GM21528 (cell line): ENCODE measurements around the gene CASKIN2.
"Not testable (repeated sequence)": the region's sequence is repeated elsewhere in the genome, so short reads cannot be mapped to it uniquely, and the experiment has no call there.

Source experiments
- ATAC-seq: cut with Tn5 transposase; IDR thresholded peaks from one replicate; pipeline ENCODE4 v1.9.1; 2021; ENCODE audit warnings: mild to moderate bottlenecking, moderate library complexity; ENCODE audit not compliant: unreplicated experiment, low FRiP score

CASKIN2 gene

GRCh38 chr17:75521951-75522727 lies 6.8 kb upstream of the CASKIN2 start:
- no peak for ATAC-seq

DNA sequence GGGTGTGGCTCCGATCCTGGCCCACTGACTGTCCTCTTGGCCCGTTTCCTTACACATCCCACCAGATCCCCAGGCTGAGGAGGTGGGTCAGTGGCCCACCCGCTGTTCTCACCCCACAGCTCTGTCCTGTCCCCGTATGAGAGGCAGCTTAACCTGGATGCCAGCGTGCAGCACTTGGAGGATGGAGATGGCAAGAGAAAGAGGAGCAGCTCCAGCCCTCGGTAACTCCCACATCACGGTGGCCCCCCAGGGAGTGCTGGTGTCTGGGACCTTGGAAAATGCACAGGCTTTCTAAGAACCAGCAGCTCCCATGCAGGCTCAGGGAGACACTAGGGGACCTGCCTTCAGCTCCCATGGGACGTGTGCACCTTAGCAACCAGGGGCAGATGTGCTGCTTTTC lies 6.0 kb upstream of the CASKIN2 start:
- no peak for ATAC-seq

GRCh38 chr17:75520413-75520812 lies 5.1 kb upstream of the CASKIN2 start:
- not testable (repeated sequence) for ATAC-seq

DNA sequence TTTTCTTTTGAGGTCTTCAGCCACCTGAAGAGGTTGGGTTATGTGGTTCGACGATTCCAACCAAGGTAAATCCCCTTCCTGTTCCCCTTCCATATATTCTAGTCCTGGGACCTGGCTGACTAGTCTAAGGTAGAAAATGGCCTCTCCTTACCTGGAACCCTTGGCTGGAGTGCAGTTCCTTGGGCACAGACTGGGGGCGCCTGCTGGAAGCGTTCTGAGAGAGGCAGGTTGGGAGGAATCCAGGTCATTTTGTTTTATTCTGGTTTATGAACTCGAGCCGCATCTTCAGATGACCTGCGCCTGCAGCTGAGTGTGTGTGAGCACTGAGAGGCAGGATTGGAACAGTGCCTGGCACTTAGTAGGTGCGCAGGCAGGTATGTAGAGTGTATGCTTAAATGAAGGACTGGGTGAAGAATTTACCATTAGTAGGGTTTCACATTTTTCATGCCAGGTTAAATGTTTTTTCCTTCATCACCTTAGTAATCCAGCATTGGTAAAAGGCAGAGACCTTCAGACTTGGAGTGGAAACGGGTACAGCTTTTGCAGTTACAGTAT lies 3.7 kb upstream of the CASKIN2 start:
- ATAC-seq, result no peak

DNA sequence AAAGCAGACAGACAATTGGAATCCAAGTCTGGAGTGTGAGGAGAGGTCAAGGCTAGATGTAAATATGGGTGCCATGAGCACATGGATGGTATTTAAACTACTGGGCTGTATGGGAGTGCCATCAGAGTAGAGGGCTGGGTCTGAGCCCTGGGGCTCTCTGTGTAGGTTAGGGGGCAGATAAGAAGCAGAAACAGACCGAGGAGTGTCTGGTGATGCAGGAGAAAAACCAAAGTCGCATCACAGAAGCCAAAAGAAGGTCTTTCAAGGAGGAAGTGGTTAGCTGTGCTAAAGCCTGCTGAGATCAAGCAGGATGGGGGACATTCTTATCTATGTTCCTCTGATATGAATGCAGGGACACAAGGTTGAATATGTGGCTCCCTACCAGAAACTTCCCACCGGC lies 2.9 kb upstream of the CASKIN2 start:
- no peak for ATAC-seq

DNA sequence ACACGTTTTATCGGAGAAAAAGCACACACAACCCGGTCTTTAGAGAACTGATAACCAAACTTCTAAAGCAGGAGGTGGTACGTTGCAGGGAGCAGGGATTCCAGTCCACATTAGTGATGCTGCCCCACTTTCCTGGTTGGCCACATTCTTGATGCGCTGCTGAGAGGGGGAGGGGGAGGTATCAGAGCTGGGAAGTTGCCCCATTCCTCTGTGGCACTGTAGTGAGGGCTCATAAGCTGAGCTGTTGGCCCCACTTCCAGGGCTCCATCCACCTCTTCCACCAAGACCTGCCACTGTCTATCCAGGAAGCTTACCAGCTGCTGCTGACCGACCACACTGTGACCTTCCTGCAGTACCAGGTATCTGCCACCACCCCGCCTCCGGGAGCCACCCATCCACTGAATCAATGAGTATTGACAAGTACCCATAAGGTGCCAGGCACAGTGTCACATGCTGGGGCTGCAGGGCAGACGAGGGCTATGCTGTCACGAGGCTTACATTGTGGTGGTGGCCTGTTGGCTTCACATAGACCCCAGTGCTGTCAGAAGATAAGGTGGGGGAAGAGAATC lies 2.0 kb upstream of the CASKIN2 start:
- no peak for ATAC-seq

DNA sequence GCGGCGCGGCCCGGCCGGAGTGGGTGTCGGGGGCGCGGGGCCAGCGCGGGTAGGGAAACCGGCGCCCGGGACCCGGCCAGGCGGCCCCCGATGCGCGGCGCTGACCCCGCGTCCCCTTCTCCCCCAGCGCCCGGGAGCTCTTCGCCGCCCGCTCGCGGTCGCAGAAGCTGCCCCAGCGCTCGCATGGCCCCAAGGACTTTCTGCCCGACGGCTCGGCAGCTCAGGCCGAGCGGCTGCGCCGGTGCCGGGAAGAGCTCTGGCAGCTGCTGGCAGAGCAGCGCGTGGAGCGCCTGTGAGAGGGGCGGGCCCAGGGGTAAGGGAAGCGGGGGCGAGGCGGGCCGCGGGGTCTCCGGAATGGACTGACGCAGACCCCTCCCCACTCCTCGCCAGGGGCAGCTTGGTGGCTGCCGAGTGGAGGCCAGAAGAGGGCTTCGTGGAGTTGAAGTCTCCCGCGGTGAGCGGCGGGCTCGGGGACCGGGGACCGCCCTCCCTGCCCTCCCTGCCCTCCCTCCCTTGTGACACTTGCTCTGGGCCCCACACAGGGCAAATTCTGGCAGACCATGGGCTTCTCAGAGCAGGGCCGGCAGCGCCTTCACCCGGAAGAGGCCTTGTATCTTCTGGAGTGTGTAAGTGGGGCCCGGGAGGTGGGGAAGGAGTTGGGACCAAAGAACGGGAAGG lies 1.4 kb upstream of the CASKIN2 start:
- peak; percentile 19 for ATAC-seq

DNA sequence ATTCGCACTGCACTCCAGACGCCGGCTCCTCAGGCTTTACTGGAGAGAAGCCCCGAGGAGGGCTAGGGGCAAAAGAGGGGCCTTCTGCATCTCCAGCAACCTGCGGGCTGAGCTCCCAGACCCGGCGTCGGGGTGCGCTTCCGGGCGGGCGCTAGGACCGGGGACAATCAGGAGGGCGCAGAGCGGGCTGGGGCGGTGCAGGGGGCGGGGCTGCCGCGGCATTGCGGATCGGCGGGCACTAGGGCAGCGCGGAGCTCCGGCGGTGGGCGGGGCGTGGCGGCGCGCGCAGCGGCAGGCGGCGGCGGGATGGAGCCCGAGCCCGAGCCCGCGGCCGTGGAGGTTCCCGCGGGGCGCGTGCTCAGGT lies 900 bp upstream of the CASKIN2 start, which contains the start of gene TSEN54:
Gene TSEN54, plus strand, starts transcription at position 274 of the 364 bp plus-strand sequence. Its CDS starts 33 bp downstream, at position 307.
- ATAC-seq, result peak; percentile 70

GRCh38 chr17:75514919-75515495 lies 330 bp downstream of the CASKIN2 start:
- ATAC-seq, result no peak

- ATAC-seq, result no peak
Measured at GRCh38 chr17:75514299-75514918, 928 bp downstream of the CASKIN2 start.

DNA sequence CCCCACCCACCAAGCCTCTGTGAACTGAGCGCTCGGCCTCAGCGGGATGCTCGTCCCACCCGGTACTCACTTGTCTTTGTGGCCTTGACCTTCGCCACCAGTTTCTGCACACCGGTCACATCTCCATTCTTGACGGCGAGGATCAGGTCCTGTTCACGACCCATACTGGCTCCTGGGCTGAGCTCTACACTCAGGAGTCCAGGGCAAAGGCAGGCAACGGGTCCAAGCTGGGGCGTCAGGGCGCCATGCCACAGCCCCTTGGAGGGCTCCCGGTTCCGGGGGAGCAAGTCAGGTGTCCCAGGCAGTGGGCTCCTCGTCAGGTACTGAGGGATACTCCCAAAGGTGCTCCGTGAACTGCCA lies 1.7 kb downstream of the CASKIN2 start:
- no peak for ATAC-seq

DNA sequence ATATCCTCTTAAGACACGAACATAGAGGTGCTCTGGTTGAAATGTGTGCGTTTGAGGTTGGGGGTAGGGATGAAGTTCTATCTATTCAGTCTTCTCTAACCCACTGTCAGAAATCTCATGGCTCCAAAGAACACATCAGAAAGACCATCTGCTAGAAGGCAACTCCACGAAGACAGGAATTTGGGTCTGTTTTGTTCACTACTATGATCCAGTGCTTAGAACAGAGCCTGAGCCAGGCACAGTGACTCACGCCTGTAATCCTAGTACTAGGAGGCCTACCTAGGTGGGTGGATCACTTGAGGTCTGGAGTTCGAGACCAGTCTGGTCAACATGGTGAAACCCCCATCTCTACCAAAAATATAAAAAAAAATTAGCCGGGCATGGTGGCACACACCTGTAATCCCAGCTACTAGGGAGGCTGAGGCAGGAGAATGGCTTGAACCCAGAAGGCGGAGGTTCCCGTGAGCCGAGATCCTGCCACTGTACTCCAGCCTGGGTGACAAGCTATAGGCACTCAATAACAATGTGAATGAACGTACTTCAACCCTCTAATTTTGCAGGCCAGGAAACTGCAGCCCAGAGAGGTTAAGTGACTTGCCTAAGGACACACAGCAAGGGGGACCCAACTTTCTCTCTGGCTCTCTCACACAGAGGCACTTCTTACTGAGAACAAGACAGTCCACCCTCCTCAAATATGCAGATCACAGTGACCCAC lies 2.3 kb downstream of the CASKIN2 start:
- ATAC-seq, result no peak

DNA sequence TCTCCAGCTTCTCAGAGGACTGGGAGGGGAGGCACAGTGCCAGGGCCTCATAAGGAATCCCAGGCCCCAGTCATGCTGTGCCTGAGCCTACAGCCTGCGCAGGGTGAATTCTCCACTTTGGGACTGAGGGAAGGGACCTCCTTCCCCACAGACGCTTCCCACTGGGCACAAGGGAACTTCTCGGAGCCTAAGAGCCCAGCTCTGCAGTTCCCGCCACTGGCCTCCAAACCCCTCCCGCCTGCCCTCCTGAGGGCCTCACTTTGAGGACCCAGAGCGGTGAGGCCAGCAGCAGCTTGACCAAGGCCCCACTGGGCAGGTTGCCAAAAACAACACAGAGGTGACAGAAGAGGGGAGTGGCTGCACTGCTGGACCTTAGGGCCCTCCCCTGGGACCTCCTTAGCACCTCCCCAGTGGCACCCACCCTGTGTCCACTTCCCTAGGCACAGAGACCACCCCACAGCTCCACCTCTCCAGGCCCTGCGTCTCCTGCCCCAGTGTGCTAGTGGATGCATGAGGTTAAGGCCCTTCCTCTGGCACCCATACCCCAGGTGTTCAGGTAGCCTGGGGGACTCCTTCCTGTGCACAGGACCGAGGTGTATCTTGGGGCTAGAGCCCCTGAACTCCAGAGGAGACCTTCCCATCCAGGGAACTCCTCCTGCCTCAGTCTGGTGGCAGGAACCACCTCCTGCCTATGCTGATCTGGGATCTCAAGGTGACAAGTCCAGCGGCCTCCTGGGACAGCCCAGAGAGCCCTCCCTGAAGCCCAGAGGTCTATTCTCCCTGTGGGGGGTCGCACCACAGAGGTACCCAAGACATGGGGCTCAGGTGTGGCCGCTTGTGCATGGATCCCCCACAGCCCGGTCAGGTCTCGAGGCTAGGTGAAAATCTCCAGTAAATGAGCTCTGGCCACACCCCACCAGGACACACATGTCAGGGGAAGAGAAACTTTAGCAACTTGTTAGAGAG lies 3.4 kb downstream of the CASKIN2 start:
- no peak for ATAC-seq

GRCh38 chr17:75511270-75511609 lies 4.1 kb downstream of the CASKIN2 start:
- no peak for ATAC-seq

DNA sequence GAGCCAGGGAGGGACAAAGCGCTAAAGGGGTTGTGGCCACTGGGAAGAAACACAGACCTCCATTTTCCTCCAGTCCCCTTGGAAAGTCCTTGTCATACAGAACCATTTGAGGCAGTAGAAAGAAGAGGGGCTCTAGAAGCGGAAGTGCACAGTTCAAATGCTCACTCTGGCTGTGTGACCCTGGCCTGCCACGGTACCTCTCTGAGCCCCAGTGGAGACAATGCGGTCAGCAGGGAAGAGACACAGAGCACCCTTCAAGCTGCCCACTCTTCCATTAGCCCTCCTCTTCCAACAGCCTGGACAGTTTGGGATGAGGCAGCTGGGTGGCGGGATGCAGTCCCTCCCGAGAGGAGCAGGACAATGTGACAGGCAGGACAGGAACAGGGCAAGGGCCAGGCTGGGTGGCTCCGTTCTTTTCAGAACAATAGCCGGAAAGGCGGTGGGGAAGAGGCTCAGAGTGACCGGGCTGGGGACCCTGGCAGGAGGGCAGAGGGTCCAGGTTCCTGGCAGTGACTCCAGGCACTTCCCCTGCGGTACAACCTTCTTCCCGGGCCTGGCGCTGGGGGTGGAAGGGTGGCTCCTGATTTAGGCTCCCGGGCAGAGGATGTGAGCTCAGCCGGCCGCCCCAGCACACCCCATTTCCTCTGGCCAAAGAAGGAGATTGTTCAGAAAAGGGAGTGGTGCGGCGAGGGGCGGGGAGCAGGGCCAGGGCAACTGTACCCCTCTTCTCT lies 5.6 kb downstream of the CASKIN2 start:
- ATAC-seq, result no peak

- ATAC-seq, result no peak
Measured at GRCh38 chr17:75508931-75509361, 6.4 kb downstream of the CASKIN2 start.

GRCh38 chr17:75507733-75508719 lies 7.3 kb downstream of the CASKIN2 start:
- no peak for ATAC-seq
